Activated gamma-delta T cell treated with Interleukin-2 at 50 U/mL for 16 hours (primary cell): ENCODE measurements around the gene MYL12A.

Experiments used
- DNase-seq: peaks from one replicate; pipeline ENCODE4 v3.0.0-alpha.2; 2020

MYL12A gene

GRCh38 chr18:3284501-3284900 is 36.9 kb downstream of the MYL12A start:
- DNase-seq = no peak

DNA sequence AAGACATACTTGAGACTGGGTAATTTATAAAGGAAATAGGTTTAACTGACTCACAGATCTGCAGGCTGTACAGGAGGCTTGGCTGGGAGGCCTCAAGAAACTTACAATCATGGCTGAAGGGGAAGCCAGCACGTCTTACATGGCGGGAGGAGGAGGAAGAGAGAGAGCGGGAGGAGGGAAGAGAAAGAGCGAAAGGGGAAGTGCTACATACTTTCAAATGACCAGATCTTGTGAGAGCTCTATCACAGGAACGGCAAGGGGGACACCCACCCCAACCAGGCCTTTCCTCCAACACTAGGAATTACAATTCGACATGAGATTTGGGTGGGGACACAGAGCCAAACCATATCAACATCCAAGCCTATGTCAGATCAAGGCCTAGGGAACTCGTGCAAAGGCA is 38.6 kb downstream of the MYL12A start:
- no peak for DNase-seq

DNA sequence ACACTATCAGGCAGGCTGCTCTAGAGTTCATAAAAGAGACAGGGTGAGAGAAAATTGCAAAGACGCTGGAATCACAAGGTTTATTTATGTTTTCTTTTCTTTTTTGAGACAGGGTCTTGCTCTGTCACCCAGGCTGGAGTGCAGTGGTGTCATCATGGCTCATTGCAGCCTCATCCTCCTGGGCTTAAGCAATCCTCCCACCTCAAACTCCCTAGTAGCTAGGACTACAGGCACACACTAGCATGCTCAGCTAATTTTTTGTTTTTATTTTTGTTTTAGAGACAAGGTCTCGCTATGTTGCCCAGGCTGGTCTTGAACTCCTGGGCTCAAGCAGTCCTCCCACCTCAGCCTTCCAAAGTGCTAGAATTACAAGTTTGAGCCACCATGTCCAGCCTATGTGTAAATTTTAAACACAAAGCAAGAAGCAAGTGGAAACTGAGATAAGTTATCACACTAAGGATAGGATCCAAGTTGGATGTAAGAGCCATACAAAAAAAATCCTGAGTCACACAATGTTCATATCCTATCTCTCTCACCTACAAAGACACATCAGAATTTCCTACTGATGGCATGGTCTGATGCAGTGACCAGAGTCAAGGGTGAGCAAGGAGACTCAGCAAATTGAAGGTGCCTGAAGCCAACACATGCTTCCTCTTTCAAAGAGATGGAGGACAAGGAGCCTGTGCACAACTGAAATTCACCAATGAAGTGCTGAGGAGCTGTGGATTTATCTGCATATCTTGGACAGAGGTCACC is 45.8 kb downstream of the MYL12A start:
- no peak for DNase-seq

DNA sequence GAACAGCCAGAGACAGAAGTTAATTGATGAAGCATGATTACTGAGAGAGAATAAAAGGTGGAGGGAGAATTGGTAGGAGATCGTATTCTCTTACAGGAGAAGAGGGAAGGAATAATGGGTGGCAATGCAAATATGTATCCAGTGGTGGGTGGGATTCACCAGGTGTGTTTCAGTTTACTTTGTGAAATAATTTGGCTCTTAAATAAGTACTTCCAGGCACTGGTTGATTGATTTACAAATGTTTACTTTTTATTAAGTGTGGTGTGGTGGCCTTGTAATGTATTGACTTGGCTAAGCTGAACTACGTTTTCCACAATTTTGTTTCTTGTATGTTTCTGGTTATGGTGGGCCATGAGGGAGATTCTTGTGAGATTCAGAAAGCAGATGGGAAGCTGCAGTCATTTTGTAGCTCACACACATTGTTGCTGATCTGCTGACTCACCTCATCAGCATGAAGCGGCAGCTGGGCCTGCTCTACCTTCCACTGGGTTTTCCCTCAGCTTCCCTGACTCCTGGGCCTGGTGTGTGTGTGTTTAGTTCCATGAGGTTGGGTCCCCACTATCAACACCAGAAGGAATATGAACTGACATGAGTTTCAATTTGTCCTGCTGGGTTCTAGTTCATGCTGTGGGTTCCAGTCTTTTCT is 47.0 kb downstream of the MYL12A start:
- DNase-seq = no peak

DNA sequence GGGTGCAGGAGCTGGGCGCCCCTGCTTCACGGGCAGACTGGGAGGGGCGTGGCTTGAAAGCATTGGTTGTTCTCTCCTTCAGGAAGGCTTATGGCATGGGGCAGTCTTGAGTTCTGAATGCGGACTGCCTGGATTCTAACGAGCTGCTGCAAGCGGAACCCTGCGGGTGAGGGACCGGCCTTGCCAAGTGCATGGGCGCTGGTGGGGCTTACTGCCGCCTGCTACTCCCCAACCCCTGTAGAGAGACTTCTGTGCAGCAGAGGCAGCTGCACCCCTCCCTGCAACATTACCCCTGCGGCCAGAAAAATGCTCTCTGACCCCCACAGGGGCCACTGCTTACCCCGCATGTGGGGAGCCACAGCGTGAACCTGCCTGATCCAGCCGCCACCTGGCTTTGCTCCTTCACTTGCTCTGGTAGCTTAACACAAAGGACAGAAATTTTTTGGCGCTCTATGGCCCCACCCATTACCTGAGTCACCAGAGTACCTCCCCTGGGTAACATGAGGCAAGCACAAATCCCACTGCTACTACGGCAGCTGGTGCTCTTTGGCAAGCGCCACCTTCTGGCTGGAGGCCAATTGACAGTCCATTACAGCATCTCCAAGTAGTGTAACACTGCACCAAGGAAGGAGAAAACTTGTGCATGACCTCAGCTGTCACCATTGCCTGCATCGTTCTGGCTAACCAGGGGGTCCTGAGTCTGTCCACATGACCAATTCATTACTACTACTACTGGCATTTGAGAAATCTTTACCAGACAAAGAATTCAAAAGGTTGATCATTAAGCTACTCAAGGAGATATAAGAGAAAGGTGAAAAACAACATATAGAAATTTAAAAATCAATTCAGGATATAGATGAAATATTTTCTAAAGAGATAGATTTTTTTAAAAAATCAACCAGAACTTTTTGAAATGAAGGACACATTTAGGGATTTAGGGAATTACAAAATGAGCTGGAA is 49.7 kb downstream of the MYL12A start:
- DNase-seq = peak; percentile 94

GRCh38 chr18:3304832-3305231 is 57.2 kb downstream of the MYL12A start:
- DNase-seq = no peak

- peak; percentile 25 for DNase-seq
Observed at GRCh38 chr18:3305354-3305762, 57.8 kb downstream of the MYL12A start.
